Measurements from ENCODE around the gene S100A1.

Gene S100A1

DNA sequence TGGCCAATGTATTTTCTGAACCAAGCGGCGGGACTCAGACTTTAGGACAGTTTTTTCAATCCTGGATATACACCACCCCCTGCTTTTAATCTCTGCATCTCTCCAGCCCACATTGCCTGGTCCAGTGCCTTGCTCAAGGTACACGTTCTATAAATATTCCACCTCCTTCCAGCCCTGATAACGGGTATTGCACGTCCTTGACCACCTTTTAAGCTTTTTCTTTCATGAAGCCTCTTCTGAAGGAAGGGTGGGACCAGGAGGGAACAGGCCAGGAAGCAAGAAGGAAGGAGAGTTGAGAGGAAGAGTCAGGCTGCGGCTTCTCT is 18.7 kb upstream of the S100A1 start:
- in situ Hi-C loops (cut with HindIII; ENCODE audit: low sequenced_read_pairs) = no loop called here

DNA sequence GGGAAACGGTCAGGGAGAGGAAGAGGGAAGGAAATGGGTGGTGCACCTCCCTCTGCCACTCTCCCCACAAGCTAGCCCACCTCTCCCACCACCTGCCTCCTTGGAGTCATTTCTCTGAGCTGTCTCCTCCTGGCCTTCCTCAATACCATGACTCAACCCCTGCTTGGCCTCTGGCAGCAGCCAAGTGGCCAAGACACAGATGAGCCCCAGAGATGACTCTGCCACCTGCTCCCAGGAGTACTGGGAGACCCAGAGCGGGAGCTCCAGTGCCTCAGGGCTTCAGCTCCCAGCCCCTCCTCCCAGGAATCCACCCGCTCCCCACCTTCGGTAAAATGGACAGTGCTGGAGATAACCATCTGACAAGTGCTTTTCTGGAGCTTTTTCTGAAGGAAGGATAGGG is 17.9 kb upstream of the S100A1 start:
- DNase-seq (ENCODE audit: low read depth) = no peak
- H3K4me3 ChIP-seq (ENCODE audit: low read depth, low read length) = no peak overlapping the region
- in situ Hi-C loops (cut with HindIII; ENCODE audit: low sequenced_read_pairs) = no loop called here
- no peak for TF ChIP-seq CTCF (IDR thresholded peaks at IDR 0.05; ENCODE audit: low read depth, low read length, missing control alignments)

More for the DNA sequence above, 18.7 kb upstream of the S100A1 start:
- H3K4me3 ChIP-seq (ENCODE audit: low read depth, low read length) = peak overlapping the region; percentile 35
- TF ChIP-seq CTCF (IDR thresholded peaks at IDR 0.05; ENCODE audit: low read depth, low read length, missing control alignments) = no peak
- DNase-seq (ENCODE audit: low read depth) = no peak

- TF ChIP-seq CTCF (IDR thresholded peaks at IDR 0.05; ENCODE audit: low read depth, low read length, missing control alignments) = no peak
- in situ Hi-C loops (cut with HindIII; ENCODE audit: low sequenced_read_pairs) = no loop called here
- DNase-seq (ENCODE audit: low read depth) = no peak
- H3K4me3 ChIP-seq (ENCODE audit: low read depth, low read length) = peak overlapping the region; percentile 72
Observed at GRCh38 chr1:153610811-153611301, 17.4 kb upstream of the S100A1 start.

DNA sequence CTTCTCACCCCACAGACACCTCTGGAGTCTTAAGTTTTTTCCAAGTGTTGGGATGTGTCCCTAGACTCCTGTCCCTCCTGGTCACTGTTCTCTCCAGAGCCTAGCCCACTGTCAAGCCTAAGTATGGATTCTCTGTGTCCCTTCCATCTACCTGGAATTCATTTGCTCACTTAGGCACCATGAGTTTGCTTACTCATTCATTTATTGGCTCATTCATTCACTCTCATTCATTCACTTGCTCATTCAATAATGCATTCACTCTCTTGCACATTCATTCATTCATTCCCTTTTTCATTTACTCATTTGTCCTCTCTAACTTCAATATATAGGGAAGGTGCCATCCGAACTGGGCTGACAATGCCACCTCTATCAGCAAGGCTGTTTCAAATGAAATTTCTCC is 16.9 kb upstream of the S100A1 start:
- no peak for TF ChIP-seq CTCF (IDR thresholded peaks at IDR 0.05; ENCODE audit: low read depth, low read length, missing control alignments)
- H3K4me3 ChIP-seq (ENCODE audit: low read depth, low read length) = peak overlapping the region; percentile 72
- DNase-seq (ENCODE audit: low read depth) = no peak
- in situ Hi-C loops (cut with HindIII; ENCODE audit: low sequenced_read_pairs) = no loop called here

DNA sequence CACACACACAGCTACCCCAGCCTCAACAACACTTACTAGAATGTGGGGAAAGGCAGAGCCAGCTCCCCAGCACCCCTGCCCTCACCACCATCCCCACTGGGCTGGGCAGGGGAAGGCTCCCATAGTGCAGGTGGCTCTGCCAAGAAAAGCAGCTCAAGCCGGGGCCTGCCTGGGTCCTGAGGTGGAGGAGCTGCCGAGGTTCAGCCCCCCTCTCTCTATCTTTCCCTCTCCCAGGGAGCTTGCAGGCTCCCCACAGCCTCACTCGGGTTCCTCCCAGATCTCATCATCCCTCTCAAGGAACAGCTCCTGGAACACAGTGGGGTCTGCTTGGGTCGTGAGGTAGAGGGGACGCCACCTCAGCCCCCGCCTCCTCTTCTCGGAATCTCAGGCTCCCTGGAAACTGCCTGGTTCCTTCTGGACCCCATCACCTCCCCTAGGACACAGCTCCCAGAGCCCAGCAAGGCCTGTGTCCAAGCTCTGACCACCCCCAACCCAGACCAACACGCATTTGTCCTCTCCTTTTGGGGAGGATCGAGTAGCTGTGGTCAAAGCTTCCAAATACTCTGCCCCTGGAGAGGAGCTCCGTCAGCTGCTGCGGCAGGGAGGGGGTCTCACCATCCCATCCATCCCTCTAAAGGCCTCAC is 16.0 kb upstream of the S100A1 start:
- in situ Hi-C loops (cut with HindIII; ENCODE audit: low sequenced_read_pairs) = no loop called here
- peak overlapping the region; percentile 72 for H3K4me3 ChIP-seq (ENCODE audit: low read depth, low read length)
- no peak for TF ChIP-seq CTCF (IDR thresholded peaks at IDR 0.05; ENCODE audit: low read depth, low read length, missing control alignments)
- DNase-seq (ENCODE audit: low read depth) = no peak

GRCh38 chr1:153612755-153613331 is 15.4 kb upstream of the S100A1 start, which contains the start of gene S100A16:
Gene S100A16, minus strand, starts transcription at chr1:153613137. Its CDS starts 4,986 bp downstream, at chr1:153608151.
- peak within 1 kb of the TSS; percentile 72 for H3K4me3 ChIP-seq (ENCODE audit: low read depth, low read length)
- no peak for DNase-seq (ENCODE audit: low read depth)
- in situ Hi-C loops (cut with HindIII; ENCODE audit: low sequenced_read_pairs) = no loop called here
- no peak for TF ChIP-seq CTCF (IDR thresholded peaks at IDR 0.05; ENCODE audit: low read depth, low read length, missing control alignments)
